SK-N-MC (cell line): ENCODE results near the gene CEMIP.

Experiments used
- EZH2 ChIP-seq: fragments of 200-600 bp; sonication (generic); IDR thresholded peaks from one replicate; pipeline ENCODE4 v1.6.1; 2017; ENCODE audit warnings: antibody characterized with exemption
- POLR2AphosphoS5 ChIP-seq: IDR thresholded peaks from 2 replicates; pipeline ENCODE4 v1.6.1; 2012; ENCODE audit warnings: mild to moderate bottlenecking, low read depth, low read length, borderline replicate concordance

GRCh38 chr15:80752204-80752603 is 27.0 kb upstream of the CEMIP start:
- TF ChIP-seq EZH2 (no peak), POLR2AphosphoS5 (no peak)
